Right lobe of liver (tissue), 6 donors: ENCODE measurements around the gene KPNB1. TPM values are rescaled to one million over a fixed set of nuclear protein-coding genes. Genes with fewer than 3 reads are reported as not detected.
"Not testable (repeated sequence)": the region's sequence is repeated elsewhere in the genome, so short reads cannot be mapped to it uniquely, and the experiment has no call there.

ENCODE experiments used
- ATAC-seq, 4 donors: fragments of 200-7000 bp; cut with Tn5 transposase; one replicate each; pipeline ENCODE4 v1.9.1; 2020; ENCODE audit warnings: mild to moderate bottlenecking in 4 of 4, moderate library complexity in 4 of 4
- DNase-seq, 3 donors: peaks; one replicate each; pipeline ENCODE4 v3.0.0-alpha.2; 2020
- H3K27ac ChIP-seq, 3 donors: fragments of 200-600 bp; one replicate each; pipeline ENCODE4 v1.8.0; 2022
- H3K27me3 ChIP-seq, 2 donors: fragments of 200-600 bp; one replicate each; pipeline ENCODE4 v1.8.0; 2022
- H3K36me3 ChIP-seq, 4 donors: fragments of 200-600 bp; sonication (generic) in 1 of 4; one replicate each; pipeline versions ENCODE4 v1.5.1 to v1.8.0; 2017 to 2022; ENCODE audit warnings: control low read depth in 1 of 4
- H3K4me1 ChIP-seq, 4 donors: fragments of 200-600 bp; sonication (generic) in 1 of 4; one replicate each; pipeline versions ENCODE4 v1.5.1 to v1.8.0; 2017 to 2022; ENCODE audit warnings: control low read depth in 1 of 4
- H3K4me3 ChIP-seq, 3 donors: fragments of 200-600 bp; one replicate each; pipeline ENCODE4 v1.8.0; 2022
- H3K9me3 ChIP-seq, 4 donors: fragments of 200-600 bp; sonication (generic) in 1 of 4; one replicate each; pipeline versions ENCODE4 v1.5.1 to v1.8.0; 2017 to 2022; ENCODE audit warnings: control low read depth in 1 of 4
- CTCF ChIP-seq, 4 donors: fragments of 200-600 bp in 3 of 4; fragments of 450-650 bp in 1 of 4; IDR thresholded peaks; one replicate each; pipeline versions ENCODE4 v1.5.1 to v1.8.0; 2016 to 2022; ENCODE audit warnings: antibody characterized with exemption in 4 of 4, mild to moderate bottlenecking in 2 of 4
- POLR2A ChIP-seq: fragments of 450-650 bp; IDR thresholded peaks from one replicate; pipeline ENCODE4 v1.6.1; 2017; ENCODE audit warnings: antibody characterized with exemption, mild to moderate bottlenecking
- WGBS: methylation state at CpG from one replicate; pipeline ENCODE4 v1.1.6; 2018; ENCODE audit warnings: low coverage, low lambda C conversion rate; ENCODE audit not compliant: insufficient coverage; ENCODE audit errors: missing lambda C conversion rate; 5-methylcytosine and 5-hydroxymethylcytosine counted together
- intact Hi-C, 2 donors: fragments of 100-400 bp; cut with DNase I; formaldehyde crosslinking; loops; one replicate each; pipeline versions ENCODE4 v1.11.2 to v1.14.1; 2022
- total RNA-seq, 6 experiments: library from RNA; depleted of rRNA in 2 of 6; stranded (reverse); fragments of >200 nt in 2 of 6; fragmentation: NEBNext Ultra II Directional in 3 of 6; extraction: Animal tissue kit (Norgen Biotek cat#: 25700) in 3 of 6; gene quantifications; one replicate each; pipeline versions ENCODE4 v1.1.0 to v1.2.4, GENCODE V29; 2016 to 2023
- donor health status: DM: no; HTN: yes; CAD: no.
- donor health status: DM: no; HTN: no; CAD: no.
- donor health status: DM: no; HTN: no; CAD: no.
- donor health status: DM: no; HTN: yes; CAD: no.
- donor health status: DM: no; HTN: yes; CAD: no.

The KPNB1 gene
- total RNA-seq, 6 experiments from 2014 or later, result 80.8 to 104 (median 94.5) TPM

- ATAC-seq, result no peak
- Histone ChIP-seq H3K4me3 (no peak overlapping the region), H3K4me1 (peaks cover 0 to 9% (median 0%) of the 10 kb centered on the region in 4 donors), H3K9me3 (no peaks in the 10 kb centered on the region), H3K27me3 (no peaks in the 10 kb centered on the region), H3K27ac (no peak overlapping the region), H3K36me3 (peaks cover 9 to 68% (median 42%) of the 10 kb centered on the region in 4 donors)
- no peak for TF ChIP-seq CTCF (IDR thresholded peaks at IDR 0.05)
- no peak for TF ChIP-seq POLR2A
- intact Hi-C loops, result no loop called here
- no peak for DNase-seq
- 82% methylated on average over 2 of the region's 2 CpGs for WGBS
Measured at GRCh38 chr17:47682138-47682537, 32.4 kb downstream of the KPNB1 start.

GRCh38 chr17:47682727-47683126 lies 33.0 kb downstream of the KPNB1 start:
- DNase-seq, H3K9me3 ChIP-seq, ATAC-seq, H3K4me3 ChIP-seq, H3K27me3 ChIP-seq, intact Hi-C loops, H3K27ac ChIP-seq: not testable (repeated sequence)
- Histone ChIP-seq H3K4me1 (peaks cover 0 to 11% (median 0%) of the 10 kb centered on the region in 4 donors), H3K36me3 (peaks cover 7 to 62% (median 39%) of the 10 kb centered on the region in 4 donors)
- WGBS, result 50% methylated on average over 2 of the region's 4 CpGs

GRCh38 chr17:47684025-47684424 lies 34.3 kb downstream of the KPNB1 start:
- DNase-seq, result no peak
- H3K4me1 ChIP-seq, result peaks cover 0 to 11% (median 0%) of the 10 kb centered on the region in 4 donors
- no peaks in the 10 kb centered on the region for H3K9me3 ChIP-seq
- ATAC-seq, result no peak
- WGBS, result 84% methylated on average over 4 of the region's 4 CpGs
- H3K27me3 ChIP-seq, result no peaks in the 10 kb centered on the region
- H3K4me3 ChIP-seq, result no peak overlapping the region
- no peak for TF ChIP-seq CTCF (IDR thresholded peaks at IDR 0.05)
- TF ChIP-seq POLR2A, result no peak
- H3K27ac ChIP-seq, result no peak overlapping the region
- intact Hi-C loops, result no loop called here
- H3K36me3 ChIP-seq, result peaks cover 0 to 50% (median 28%) of the 10 kb centered on the region in 4 donors

GRCh38 chr17:47684535-47685193 lies 34.9 kb downstream of the KPNB1 start:
- peaks cover 0 to 11% (median 0%) of the 10 kb centered on the region in 4 donors for H3K4me1 ChIP-seq
- TF ChIP-seq POLR2A, result no peak
- no peak for TF ChIP-seq CTCF (IDR thresholded peaks at IDR 0.05)
- intact Hi-C loops, result no loop called here
- H3K9me3 ChIP-seq, result no peaks in the 10 kb centered on the region
- ATAC-seq (no peak), DNase-seq (no peak)
- peaks cover 0 to 43% (median 24%) of the 10 kb centered on the region in 4 donors for H3K36me3 ChIP-seq
- 92% methylated on average over 4 of the region's 4 CpGs for WGBS
- H3K27me3 ChIP-seq, result no peaks in the 10 kb centered on the region
- no peak overlapping the region for H3K4me3 ChIP-seq
- H3K27ac ChIP-seq, result no peak overlapping the region

GRCh38 chr17:47685556-47686275 lies 36.0 kb downstream of the KPNB1 start:
- no peak for TF ChIP-seq CTCF (IDR thresholded peaks at IDR 0.05)
- no peak for TF ChIP-seq POLR2A
- H3K27ac ChIP-seq, result no peak overlapping the region
- WGBS, result 87% methylated on average over 4 of the region's 4 CpGs
- ATAC-seq, result no peak
- peaks cover 0 to 11% (median 0%) of the 10 kb centered on the region in 4 donors for H3K4me1 ChIP-seq
- H3K4me3 ChIP-seq, result no peak overlapping the region
- H3K36me3 ChIP-seq, result peaks cover 0 to 33% (median 18%) of the 10 kb centered on the region in 4 donors
- no peak for DNase-seq
- no peaks in the 10 kb centered on the region for H3K9me3 ChIP-seq
- intact Hi-C loops, result no loop called here
- no peaks in the 10 kb centered on the region for H3K27me3 ChIP-seq
